ENCODE measurements around the gene CCBE1. TPM values are rescaled to one million over a fixed set of nuclear protein-coding genes. Genes with fewer than 3 reads are reported as not detected.

Gene CCBE1
- total and polyA plus RNA-seq, 10 donors, result 0.06 to 0.93 (median 0.23) TPM

GRCh38 chr18:59455728-59456276 is 241.4 kb downstream of the CCBE1 start:
- Histone ChIP-seq H3K27me3 (replicated peaks in 1 of 7) (peaks cover 0 to 30% (median 0%) of the 10 kb centered on the region in 7 donors), H3K36me3 (no peaks in the 10 kb centered on the region), H3K4me3 (no peak overlapping the region), H3K27ac (no peak overlapping the region), H3K9me3 (no peaks in the 10 kb centered on the region), H3K4me1 (no peaks in the 10 kb centered on the region)
- intact Hi-C loops (cut with DNase I; ENCODE audit: low total_unique reads), result loop anchor here (5.0 to 10.0 kb wide), 2 partner anchors 366 to 1089 kb away; no protein-coding TSS in a partner anchor
- TF ChIP-seq POLR2AphosphoS5 (IDR thresholded peaks at IDR 0.05), result no peak
- TF ChIP-seq CTCF (IDR thresholded peaks at IDR 0.05 in 8 of 11, conservative IDR thresholded peaks at IDR 0.05 in 3 of 11), result no peak
- TF ChIP-seq POLR2A (IDR thresholded peaks at IDR 0.05), result no peak
- no peak for DNase-seq
- 59 to 72% (median 67%) methylated on average over 12 of the region's 12 CpGs for WGBS, 5 donors

GRCh38 chr18:59454909-59455727 is 242.1 kb downstream of the CCBE1 start:
- no peak overlapping the region for H3K4me3 ChIP-seq
- H3K4me1 ChIP-seq, result no peaks in the 10 kb centered on the region
- no peaks in the 10 kb centered on the region for H3K9me3 ChIP-seq
- peaks cover 0 to 30% (median 0%) of the 10 kb centered on the region in 7 donors for H3K27me3 ChIP-seq (replicated peaks in 1 of 7)
- H3K27ac ChIP-seq, result no peak overlapping the region
- no peak for DNase-seq
- TF ChIP-seq POLR2A (IDR thresholded peaks at IDR 0.05) (no peak), CTCF (IDR thresholded peaks at IDR 0.05 in 8 of 11, conservative IDR thresholded peaks at IDR 0.05 in 3 of 11) (no peak), POLR2AphosphoS5 (IDR thresholded peaks at IDR 0.05) (no peak)
- WGBS, 5 donors, result 60 to 71% (median 63%) methylated on average over 13 of the region's 13 CpGs
- intact Hi-C loops (cut with DNase I; ENCODE audit: low total_unique reads), result loop anchor here (5.0 to 10.0 kb wide), 2 partner anchors 367 to 1090 kb away; no protein-coding TSS in a partner anchor
- no peaks in the 10 kb centered on the region for H3K36me3 ChIP-seq

GRCh38 chr18:59453468-59453961 is 243.7 kb downstream of the CCBE1 start:
- Histone ChIP-seq H3K36me3 (no peaks in the 10 kb centered on the region), H3K27me3 (replicated peaks in 1 of 7) (peaks cover 0 to 27% (median 0%) of the 10 kb centered on the region in 7 donors), H3K9me3 (no peaks in the 10 kb centered on the region), H3K4me3 (no peak overlapping the region), H3K27ac (no peak overlapping the region), H3K4me1 (no peaks in the 10 kb centered on the region)
- 71 to 82% (median 73%) methylated on average over 7 of the region's 7 CpGs for WGBS, 5 donors
- TF ChIP-seq POLR2AphosphoS5 (IDR thresholded peaks at IDR 0.05) (no peak), CTCF (IDR thresholded peaks at IDR 0.05 in 8 of 11, conservative IDR thresholded peaks at IDR 0.05 in 3 of 11) (no peak), POLR2A (IDR thresholded peaks at IDR 0.05) (no peak)
- no peak for DNase-seq
- intact Hi-C loops (cut with DNase I; ENCODE audit: low total_unique reads), result loop anchor here (10.0 kb wide), 1 partner anchor 1091 kb away; no protein-coding TSS in a partner anchor

GRCh38 chr18:59451963-59452362 is 245.3 kb downstream of the CCBE1 start:
- no peaks in the 10 kb centered on the region for H3K4me1 ChIP-seq
- intact Hi-C loops (cut with DNase I; ENCODE audit: low total_unique reads), result loop anchor here (10.0 kb wide), 1 partner anchor 1093 kb away; no protein-coding TSS in a partner anchor
- no peak overlapping the region for H3K4me3 ChIP-seq
- DNase-seq, result no peak
- H3K27me3 ChIP-seq (replicated peaks in 1 of 7), result peaks cover 0 to 17% (median 0%) of the 10 kb centered on the region in 7 donors
- H3K27ac ChIP-seq, result no peak overlapping the region
- 76 to 83% (median 82%) methylated on average over 6 of the region's 6 CpGs for WGBS, 5 donors
- no peak for TF ChIP-seq POLR2AphosphoS5 (IDR thresholded peaks at IDR 0.05)
- no peak for TF ChIP-seq CTCF (IDR thresholded peaks at IDR 0.05 in 8 of 11, conservative IDR thresholded peaks at IDR 0.05 in 3 of 11)
- H3K36me3 ChIP-seq, result no peaks in the 10 kb centered on the region
- H3K9me3 ChIP-seq, result no peaks in the 10 kb centered on the region
